HCT116 (cell line): Measurements from ENCODE around the gene ARPC5.

Experiments used
- POLR2A ChIP-seq: IDR thresholded peaks from 2 replicates; pipeline ENCODE4 v1.7.0; 2011; ENCODE audit warnings: borderline replicate concordance; ENCODE audit not compliant: insufficient read depth, insufficient read length; ENCODE audit errors: extremely low read depth
- ZNF274 ChIP-seq: fragments of 200-500 bp; sonication (Bioruptor generic); IDR thresholded peaks from 2 replicates; pipeline ENCODE4 v1.6.1; 2014; ENCODE audit warnings: mild to moderate bottlenecking, low read depth, low read length, inconsistent platforms

DNA sequence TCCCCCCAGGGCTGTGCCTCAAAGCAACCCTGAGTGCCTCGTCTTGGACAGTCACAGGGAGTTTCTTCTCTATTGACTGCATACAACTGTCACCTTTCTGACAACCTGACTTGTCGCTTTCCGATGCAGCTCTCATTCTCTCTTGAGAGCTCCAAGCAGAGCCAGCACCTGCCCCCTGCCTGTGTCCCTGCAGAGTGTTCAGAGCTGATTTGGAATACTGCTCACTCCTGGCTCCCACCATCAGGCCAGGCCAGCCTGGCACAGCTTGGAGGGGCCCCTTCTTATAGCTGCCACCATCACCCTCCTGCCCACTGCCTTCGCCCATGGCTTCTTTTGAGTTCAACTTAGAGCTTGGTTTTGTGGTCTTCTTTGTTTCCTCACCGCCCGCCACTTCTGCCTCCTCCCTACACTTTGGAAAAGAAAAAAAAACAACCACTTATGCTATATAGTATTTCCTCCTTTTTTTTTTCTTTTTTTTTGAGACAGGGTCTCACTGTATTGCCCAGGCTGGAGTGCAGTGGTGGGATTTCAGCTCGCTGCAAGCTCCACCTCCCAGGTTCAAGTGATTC, 57.6 kb downstream of the ARPC5 start:
- TF ChIP-seq POLR2A (no peak), ZNF274 (no peak)
